ENCODE results near the gene LRCH1. TPM values are rescaled to one million over a fixed set of nuclear protein-coding genes. Genes with fewer than 3 reads are reported as not detected.

The LRCH1 gene
- total and polyA plus RNA-seq, 2 experiments from 2014 or later, result 3.9 to 9.2 TPM

GRCh38 chr13:46575818-46576221 is 22.9 kb downstream of the LRCH1 start (continued):
- TF ChIP-seq EZH2 (IDR thresholded peaks at IDR 0.05; ENCODE audit: low read depth, unreplicated experiment) (no peak), EZH2phosphoT487 (IDR thresholded peaks at IDR 0.05; ENCODE audit: unreplicated experiment) (no peak)

- no peaks in the 10 kb centered on the region for H3K36me3 ChIP-seq (ENCODE audit: insufficient read depth)
- no peaks in the 10 kb centered on the region for H3F3A ChIP-seq (replicated peaks; ENCODE audit: low read depth)
- H3K4me3 ChIP-seq, result no peak overlapping the region
- Mint-ChIP-seq H3K27me3 (ENCODE audit: insufficient read depth, low read depth, poor library complexity) (no peaks in the 10 kb centered on the region), H3K9me3 (no peaks in the 10 kb centered on the region), H3K4me1 (peaks cover 27% of the 10 kb centered on the region; the same call in 2 of the 3 replicates), H3K36me3 (ENCODE audit: low read depth) (no peaks in the 10 kb centered on the region), H3K27ac (no peak overlapping the region), H3K4me3 (no peak overlapping the region)
- no peak overlapping the region for H2AFZ ChIP-seq
- TF ChIP-seq ZNF462 (CRISPR knock-in tag; IDR thresholded peaks at IDR 0.05) (no peak), ZNF114 (CRISPR knock-in tag; IDR thresholded peaks at IDR 0.05) (no peak), POLR2AphosphoS5 (IDR thresholded peaks at IDR 0.05; ENCODE audit: low read depth) (no peak), EZH2 (IDR thresholded peaks at IDR 0.05; ENCODE audit: low read depth, unreplicated experiment) (no peak), EZH2phosphoT487 (IDR thresholded peaks at IDR 0.05; ENCODE audit: unreplicated experiment) (no peak), STAT1 (IDR thresholded peaks at IDR 0.05; ENCODE audit: unreplicated experiment) (no peak), NANOG (IDR thresholded peaks at IDR 0.05; ENCODE audit: borderline replicate concordance) (no peak), JUNB (IDR thresholded peaks at IDR 0.05; ENCODE audit: unreplicated experiment) (no peak), CREB1 (CRISPR knock-in tag; IDR thresholded peaks at IDR 0.05; ENCODE audit: low read depth) (no peak), ETS1 (IDR thresholded peaks at IDR 0.05) (no peak), ZNF331 (CRISPR knock-in tag; IDR thresholded peaks at IDR 0.05; ENCODE audit: low read depth) (no peak), REST (IDR thresholded peaks at IDR 0.05; ENCODE audit: unreplicated experiment) (no peak), CTCF (conservative IDR thresholded peaks at IDR 0.05; ENCODE audit: low read depth in 2 of 2) (no peak)
- H3K4me1 ChIP-seq (ENCODE audit: insufficient read depth), result peaks cover 12% of the 10 kb centered on the region; the same call in 1 of the 2 replicates
- DNase-seq (ENCODE audit: low spot score) (no peak), ATAC-seq (no peak)
- H4K20me1 ChIP-seq (replicated peaks; ENCODE audit: insufficient read depth), result 0 out of 2 replicates have a peak, but pooled peaks cover 9% of the 10 kb centered on the region
- H3K9me2 ChIP-seq (ENCODE audit: insufficient read depth), result no peaks in the 10 kb centered on the region
- no peak overlapping the region for H3K4me2 ChIP-seq
- no peaks in the 10 kb centered on the region for H3K27me3 ChIP-seq (ENCODE audit: insufficient read depth)
- H3K27ac ChIP-seq (ENCODE audit: low read depth), result no peak overlapping the region
- peaks cover 44% of the 10 kb centered on the region for H3K79me2 ChIP-seq (replicated peaks; ENCODE audit: insufficient read depth)
These were observed 23.8 kb downstream of the LRCH1 start for GRCh38 chr13:46576762-46577161.
